ENCODE measurements around the gene DNM3.
"Not testable (repeated sequence)": the region's sequence is repeated elsewhere in the genome, so short reads cannot be mapped to it uniquely, and the experiment has no call there.

DNM3 gene

GRCh38 chr1:172360985-172361384, 519.7 kb downstream of the DNM3 start:
- DNase-seq (ENCODE audit: low read depth): no peak

DNA sequence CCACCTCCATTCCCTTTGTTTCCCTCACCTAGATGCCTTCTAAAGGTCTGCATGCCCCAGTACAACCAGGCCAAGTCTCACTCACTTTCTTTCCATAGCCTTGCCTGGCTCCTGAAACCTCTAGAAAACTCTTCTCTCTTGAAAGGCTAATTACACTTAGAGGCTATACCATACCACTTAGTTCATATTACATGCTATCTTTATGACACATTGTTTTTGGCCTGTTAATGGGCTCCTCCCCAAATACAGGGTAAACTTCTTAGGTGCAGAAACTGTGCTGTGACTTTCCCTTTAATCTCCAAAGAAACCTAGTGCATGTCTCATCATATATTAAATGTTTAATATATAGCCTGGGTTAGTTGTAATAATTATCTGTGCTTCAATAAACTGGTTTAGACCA, 522.6 kb downstream of the DNM3 start:
- no peak for DNase-seq (ENCODE audit: low read depth)

- DNase-seq (ENCODE audit: low read depth): not testable (repeated sequence)
These were observed 530.3 kb downstream of the DNM3 start for GRCh38 chr1:172371646-172372045.

- DNase-seq (ENCODE audit: low read depth): no peak
These were observed 532.6 kb downstream of the DNM3 start for GRCh38 chr1:172373864-172374263.

- no peak for DNase-seq (ENCODE audit: low read depth)
These were observed 533.9 kb downstream of the DNM3 start for GRCh38 chr1:172375211-172375631.

- no peak for DNase-seq (ENCODE audit: low read depth)
These were observed 535.1 kb downstream of the DNM3 start for GRCh38 chr1:172376431-172376830.

DNA sequence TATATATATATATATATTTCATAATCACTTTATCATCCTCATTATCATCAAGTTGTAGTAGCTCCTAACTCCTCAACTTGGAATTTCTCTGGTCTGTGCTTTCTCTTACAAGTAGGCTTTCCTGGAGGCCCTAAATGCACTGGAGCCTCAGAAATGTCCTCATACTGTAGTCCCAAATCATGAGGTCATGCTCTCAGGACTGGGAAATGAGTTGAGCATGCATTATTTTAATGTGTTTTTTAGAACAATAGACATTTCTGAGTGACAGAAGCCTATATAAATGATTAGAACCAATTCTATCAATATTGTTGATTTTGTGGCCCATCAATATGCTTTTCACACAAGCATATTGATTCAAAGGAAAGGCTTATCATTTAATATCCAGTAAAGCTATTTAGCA, 536.3 kb downstream of the DNM3 start:
- no peak for DNase-seq (ENCODE audit: low read depth)

GRCh38 chr1:172378109-172378760, 536.9 kb downstream of the DNM3 start:
- no peak for DNase-seq (ENCODE audit: low read depth)

GRCh38 chr1:172380441-172381244, 539.3 kb downstream of the DNM3 start:
- DNase-seq (ENCODE audit: low read depth): no peak

DNA sequence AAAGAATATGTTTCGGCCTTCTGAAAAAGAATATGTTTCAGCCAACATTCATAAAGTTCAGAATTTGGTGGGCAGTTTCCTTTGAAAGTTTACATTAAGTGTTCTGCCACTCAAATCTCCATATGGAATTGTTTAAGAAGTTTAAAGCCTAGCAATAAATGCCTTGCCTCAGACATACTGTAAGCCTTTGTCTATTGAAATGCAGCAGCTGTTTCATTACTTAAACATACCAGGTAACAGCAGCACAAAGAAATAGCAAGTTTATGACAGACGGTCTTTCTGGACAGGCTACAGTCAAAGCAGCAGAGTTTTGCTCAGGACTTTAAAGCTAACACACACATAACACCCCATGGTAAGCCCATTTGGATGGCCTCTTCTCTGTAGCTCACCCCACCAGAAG, 540.6 kb downstream of the DNM3 start:
- no peak for DNase-seq (ENCODE audit: low read depth)

DNA sequence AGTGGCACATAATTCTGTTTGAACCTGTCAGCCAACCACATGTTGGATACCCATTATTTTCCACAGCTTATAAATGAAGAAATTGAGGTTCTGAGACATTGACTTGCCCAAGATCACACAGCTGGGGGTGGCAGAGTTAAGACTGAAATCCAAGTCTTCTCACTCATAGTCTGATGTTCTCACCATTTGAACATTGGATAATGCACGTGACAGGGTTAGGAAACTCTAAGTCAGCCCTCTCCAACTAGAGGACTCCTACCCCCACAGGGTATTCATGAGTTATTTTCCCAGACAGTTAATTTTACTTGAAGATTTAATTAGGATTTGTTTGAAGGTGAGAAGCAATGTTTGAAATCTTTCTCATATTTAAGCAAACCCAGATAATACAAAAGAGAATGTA, 541.1 kb downstream of the DNM3 start:
- DNase-seq (ENCODE audit: low read depth): no peak

GRCh38 chr1:172382990-172383389, 541.7 kb downstream of the DNM3 start:
- DNase-seq (ENCODE audit: low read depth): no peak

DNA sequence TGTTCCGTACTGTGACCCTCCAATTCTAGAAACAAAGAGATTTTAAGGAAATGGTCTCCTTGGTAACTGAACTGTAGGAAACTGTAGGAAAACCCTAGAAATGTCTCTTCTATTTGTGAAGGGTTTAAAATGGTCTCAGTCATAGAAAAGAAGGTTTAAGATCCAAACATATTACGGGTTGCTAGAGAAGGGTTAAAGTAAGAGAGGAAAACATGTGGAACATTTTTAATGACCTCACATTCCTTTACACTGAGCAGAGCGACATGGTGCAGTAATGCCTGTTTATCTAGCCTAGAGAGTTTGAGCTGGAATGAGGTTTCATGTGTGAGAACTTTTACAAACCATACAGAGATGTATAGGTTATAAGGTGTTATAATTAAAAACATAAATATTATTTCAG, 542.2 kb downstream of the DNM3 start:
- no peak for DNase-seq (ENCODE audit: low read depth)

DNA sequence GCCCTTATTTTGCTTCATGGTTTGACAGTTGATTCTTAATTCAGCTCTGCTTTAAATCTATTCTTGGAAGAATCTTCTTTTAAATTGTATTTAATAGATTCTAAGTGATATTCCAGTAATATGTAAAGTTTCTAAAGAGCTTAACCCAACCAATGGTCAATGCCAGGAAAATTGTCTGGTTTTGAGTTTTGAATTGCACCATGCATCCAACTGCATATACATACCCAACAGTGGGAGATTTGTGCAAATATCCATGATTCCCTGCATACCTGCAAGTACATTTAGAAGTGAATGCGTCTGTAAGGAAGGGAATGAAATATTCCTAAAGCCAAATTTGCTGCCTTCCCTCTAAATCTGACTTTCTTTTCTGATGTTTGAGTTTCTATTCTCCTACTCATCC, 543.4 kb downstream of the DNM3 start:
- DNase-seq (ENCODE audit: low read depth): no peak

DNA sequence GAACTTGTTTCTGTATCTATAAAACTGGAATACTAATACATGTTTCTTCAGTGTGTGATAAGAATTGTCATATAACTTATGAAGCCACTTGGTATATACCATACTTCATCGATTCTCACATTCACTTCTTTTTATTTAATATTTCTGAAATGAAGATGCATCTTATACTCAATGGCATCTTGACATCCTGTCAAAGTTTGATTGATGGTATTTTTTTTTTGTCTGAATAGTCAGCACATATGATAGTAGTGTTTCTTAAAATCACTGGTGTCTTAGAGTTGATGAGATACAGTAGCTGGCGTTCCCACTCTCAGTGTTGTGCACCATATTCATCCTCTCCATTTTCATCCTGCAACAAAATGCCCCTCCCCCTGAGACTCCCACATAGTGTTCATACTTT, 544.7 kb downstream of the DNM3 start:
- DNase-seq (ENCODE audit: low read depth): no peak

- no peak for DNase-seq (ENCODE audit: low read depth)
These were observed 547.2 kb downstream of the DNM3 start for GRCh38 chr1:172388490-172388889.

DNA sequence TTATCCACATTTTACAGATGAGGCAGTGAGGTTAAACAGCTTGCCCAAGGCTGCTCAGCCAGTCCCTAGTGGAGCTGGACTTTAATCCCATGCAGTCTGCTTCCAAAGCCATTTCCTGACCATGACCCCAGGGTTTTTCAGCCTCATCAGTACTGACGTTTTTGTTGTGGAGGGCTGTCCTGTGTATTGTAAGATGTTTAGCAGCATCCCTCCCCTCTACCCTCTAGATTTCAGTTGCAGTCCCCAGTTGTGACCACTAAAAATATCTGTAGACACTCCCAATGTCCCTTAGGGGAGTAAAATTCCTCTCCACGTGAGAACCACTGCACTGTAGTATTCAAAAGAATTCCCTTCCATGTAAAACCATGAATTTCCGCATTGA, 549.0 kb downstream of the DNM3 start:
- no peak for DNase-seq (ENCODE audit: low read depth)

- no peak for DNase-seq (ENCODE audit: low read depth)
These were observed 549.6 kb downstream of the DNM3 start for GRCh38 chr1:172390683-172391551.

DNA sequence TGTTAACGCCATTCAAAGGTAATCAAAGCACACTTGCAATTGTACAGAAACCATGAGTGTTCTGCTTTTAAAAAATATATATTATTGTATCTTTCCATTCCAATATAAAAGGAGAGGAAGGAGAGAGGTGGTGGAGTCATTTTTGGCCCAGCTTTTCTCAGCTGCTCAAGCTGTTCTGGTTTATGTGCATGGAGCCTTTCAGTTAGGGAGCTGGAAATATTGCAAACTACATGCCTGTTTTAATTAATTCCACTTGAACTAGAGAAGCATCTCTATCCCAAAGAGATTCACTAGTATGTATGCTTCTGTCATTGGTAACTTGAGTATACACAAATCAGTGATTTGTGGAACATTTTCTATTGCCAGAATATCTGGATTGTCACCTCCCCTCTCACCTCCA, 550.7 kb downstream of the DNM3 start:
- no peak for DNase-seq (ENCODE audit: low read depth)

- DNase-seq (ENCODE audit: low read depth): no peak
These were observed 552.1 kb downstream of the DNM3 start for GRCh38 chr1:172393354-172393753.

DNA sequence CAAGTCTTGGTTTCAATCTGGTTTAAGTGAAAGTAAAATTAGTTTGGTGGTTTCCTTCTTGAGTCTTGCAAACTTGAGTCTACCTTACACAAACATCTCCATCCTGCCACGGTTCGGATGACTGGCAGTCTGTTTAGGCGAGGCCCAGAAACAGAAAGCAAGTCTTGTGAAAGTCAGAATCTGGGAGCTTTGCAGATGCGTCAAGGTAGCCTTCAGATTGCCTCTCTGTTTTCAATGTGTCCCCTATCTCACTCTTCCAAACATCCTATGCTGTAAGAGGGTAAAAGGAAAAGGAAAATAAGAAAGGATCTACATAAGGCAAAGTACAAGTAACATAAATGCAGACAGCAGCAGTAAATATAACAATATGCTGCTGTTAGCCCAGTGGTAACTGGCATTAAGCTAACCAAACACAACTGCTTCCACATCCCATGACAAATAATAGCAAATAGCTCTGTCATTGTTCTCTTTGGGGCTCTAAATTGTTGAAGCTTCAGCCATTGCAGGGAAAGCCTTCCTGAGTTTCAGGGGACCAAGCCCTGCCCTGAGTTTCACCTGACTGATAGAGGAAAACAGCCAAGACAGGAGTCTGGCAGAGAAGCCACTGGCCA, 552.9 kb downstream of the DNM3 start:
- DNase-seq (ENCODE audit: low read depth): no peak

- DNase-seq (ENCODE audit: low read depth): no peak
These were observed 553.5 kb downstream of the DNM3 start for GRCh38 chr1:172394811-172395210.

Measured in CMK (cell line).